H9 (cell line): ENCODE data around the gene TMCO4. TPM values are rescaled to one million over a fixed set of nuclear protein-coding genes. Genes with fewer than 3 reads are reported as not detected.

Experiments used
- DNase-seq: peaks from one replicate; pipeline ENCODE4 v3.0.0-alpha.2; 2017
- H2AFZ ChIP-seq: one replicate; pipeline ENCODE4 v1.6.1; 2013; ENCODE audit warnings: mild to moderate bottlenecking, low read length, control low read depth, moderate library complexity
- H2AK5ac ChIP-seq: 2 replicates; pipeline ENCODE4 v1.6.1; 2013; ENCODE audit warnings: low read length, control low read depth, mixed read lengths; ENCODE audit not compliant: insufficient read length
- H2BK120ac ChIP-seq: one replicate; pipeline ENCODE4 v1.6.1; 2013; ENCODE audit warnings: low read depth, mild to moderate bottlenecking, low read length, control low read depth, inconsistent platforms; ENCODE audit not compliant: poor library complexity, severe bottlenecking
- H2BK12ac ChIP-seq: 2 replicates; pipeline ENCODE4 v1.6.1; 2013; ENCODE audit warnings: low read length, control low read depth, mixed read lengths, low read depth; ENCODE audit not compliant: insufficient read length
- H2BK15ac ChIP-seq: 2 replicates; pipeline ENCODE4 v1.6.1; 2013; ENCODE audit warnings: low read depth, low read length, control low read depth
- H2BK20ac ChIP-seq: one replicate; pipeline ENCODE4 v1.6.1; 2013; ENCODE audit warnings: low read depth, mild to moderate bottlenecking, low read length, control low read depth, inconsistent platforms; ENCODE audit not compliant: poor library complexity, severe bottlenecking
- H2BK5ac ChIP-seq: 2 replicates; pipeline ENCODE4 v1.6.1; 2013; ENCODE audit warnings: low read length, control low read depth, mixed read lengths; ENCODE audit not compliant: insufficient read length
- H3K14ac ChIP-seq: 2 replicates; pipeline ENCODE4 v1.6.1; 2013; ENCODE audit warnings: low read length, control low read depth; ENCODE audit not compliant: insufficient read depth
- H3K18ac ChIP-seq: 2 replicates; pipeline ENCODE4 v1.6.1; 2013; ENCODE audit warnings: low read depth, mild to moderate bottlenecking, mixed read lengths, low read length, control low read depth; ENCODE audit not compliant: insufficient read length
- H3K23ac ChIP-seq: 2 replicates; pipeline ENCODE4 v1.6.1; 2013; ENCODE audit warnings: low read length, control low read depth, mixed read lengths, low read depth; ENCODE audit not compliant: insufficient read length
- H3K23me2 ChIP-seq: 2 replicates; pipeline ENCODE4 v1.6.1; 2013; ENCODE audit warnings: low read depth, mild to moderate bottlenecking, mixed read lengths, low read length, control low read depth; ENCODE audit not compliant: insufficient read length, poor library complexity, severe bottlenecking
- H3K27ac ChIP-seq: 2 replicates; pipeline ENCODE4 v1.5.1; 2013; ENCODE audit warnings: low read length, control low read depth, mixed read lengths, low read depth; ENCODE audit not compliant: insufficient read length
- H3K27me3 ChIP-seq: 2 replicates; pipeline ENCODE4 v1.6.1; 2013; ENCODE audit warnings: low read length, control low read depth, inconsistent platforms; ENCODE audit not compliant: insufficient read depth
- H3K4ac ChIP-seq: 2 replicates; pipeline ENCODE4 v1.6.1; 2013; ENCODE audit warnings: low read depth, mild to moderate bottlenecking, control low read depth, inconsistent platforms, low read length, moderate library complexity
- H3K4me1 ChIP-seq: 2 replicates; pipeline ENCODE4 v1.6.1; 2013; ENCODE audit warnings: low read length, control low read depth, inconsistent platforms; ENCODE audit not compliant: insufficient read depth
- H3K4me2 ChIP-seq: 2 replicates; pipeline ENCODE4 v1.6.1; 2013; ENCODE audit warnings: low read length, control low read depth, mixed read lengths; ENCODE audit not compliant: insufficient read length, insufficient read depth
- H3K56ac ChIP-seq: 2 replicates; pipeline ENCODE4 v1.6.1; 2013; ENCODE audit warnings: low read depth, mild to moderate bottlenecking, mixed read lengths, low read length, control low read depth; ENCODE audit not compliant: insufficient read length
- H3K79me1 ChIP-seq: 2 replicates; pipeline ENCODE4 v1.6.1; 2013; ENCODE audit warnings: low read depth, mild to moderate bottlenecking, moderate library complexity, low read length, control low read depth, inconsistent platforms; ENCODE audit not compliant: insufficient read depth, poor library complexity, severe bottlenecking
- H3K79me2 ChIP-seq: 2 replicates; pipeline ENCODE4 v1.6.1; 2013; ENCODE audit warnings: low read length, control low read depth, inconsistent platforms; ENCODE audit not compliant: insufficient read depth
- H3K9ac ChIP-seq: 2 replicates; pipeline ENCODE4 v1.6.1; 2013; ENCODE audit warnings: low read length, control low read depth, mixed read lengths; ENCODE audit not compliant: insufficient read length; ENCODE audit errors: extremely low read depth
- H3K9me3 ChIP-seq: one replicate; pipeline ENCODE4 v1.6.1; 2013; ENCODE audit warnings: low read depth, low read length, inconsistent platforms; ENCODE audit not compliant: control insufficient read depth
- H3T11ph ChIP-seq: one replicate; pipeline ENCODE4 v1.6.1; 2013; ENCODE audit warnings: mild to moderate bottlenecking, low read length, control low read depth, inconsistent platforms
- H4K20me1 ChIP-seq: one replicate; pipeline ENCODE4 v1.6.1; 2013; ENCODE audit not compliant: control insufficient read depth, insufficient read length, insufficient read depth
- H4K5ac ChIP-seq: 2 replicates; pipeline ENCODE4 v1.6.1; 2013; ENCODE audit warnings: low read depth, mild to moderate bottlenecking, mixed read lengths, low read length, control low read depth; ENCODE audit not compliant: insufficient read length
- H4K8ac ChIP-seq: replicated peaks from 2 replicates; pipeline ENCODE4 v1.6.1; 2013; ENCODE audit warnings: low read length, control low read depth, mixed read lengths, low read depth; ENCODE audit not compliant: insufficient read length
- H4K91ac ChIP-seq: 2 replicates; pipeline ENCODE4 v1.6.1; 2013; ENCODE audit warnings: low read depth, mild to moderate bottlenecking, moderate library complexity, mixed read lengths, low read length, control low read depth; ENCODE audit not compliant: insufficient read length
- H3K27ac Mint-ChIP-seq, 3 experiments: 2 replicates in 2 of 3; 3 replicates in 1 of 3; pipeline ENCODE4 v1.8.0; 2020 to 2021; ENCODE audit warnings: mixed read lengths in 3 of 3, mild to moderate bottlenecking in 1 of 3, moderate library complexity in 1 of 3
- H3K27me3 Mint-ChIP-seq: 2 replicates; pipeline ENCODE4 v1.8.0; 2021; ENCODE audit warnings: low read depth, mild to moderate bottlenecking, moderate library complexity, mixed read lengths
- H3K36me3 Mint-ChIP-seq, 3 experiments: 2 replicates in 2 of 3; 3 replicates in 1 of 3; pipeline ENCODE4 v1.8.0; 2020 to 2021; ENCODE audit warnings: low read depth in 3 of 3, mixed read lengths in 3 of 3; ENCODE audit not compliant: insufficient read depth in 1 of 3
- H3K4me1 Mint-ChIP-seq, 2 experiments: 2 replicates each; pipeline ENCODE4 v1.8.0; 2020; ENCODE audit warnings: mixed read lengths in 2 of 2
- H3K4me3 Mint-ChIP-seq, 2 experiments: 2 replicates in 1 of 2; 3 replicates in 1 of 2; pipeline ENCODE4 v1.8.0; 2020 to 2021; ENCODE audit warnings: mild to moderate bottlenecking in 2 of 2, mixed read lengths in 2 of 2, moderate library complexity in 1 of 2
- H3K9me3 Mint-ChIP-seq, 2 experiments: 2 replicates in 1 of 2; 3 replicates in 1 of 2; pipeline ENCODE4 v1.8.0; 2020; ENCODE audit warnings: mild to moderate bottlenecking in 2 of 2, mixed read lengths in 2 of 2, moderate library complexity in 1 of 2
- WGBS: extraction: QIAGEN DNeasy Blood & Tissue Kit; methylation state at CpG from one replicate; pipeline ENCODE4 v1.1.7; 2013; ENCODE audit warnings: missing lambda C conversion rate, low lambda C conversion rate, mixed read lengths; ENCODE audit not compliant: insufficient read length; ENCODE audit errors: extremely low coverage; 5-methylcytosine and 5-hydroxymethylcytosine counted together
- total RNA-seq: library from RNA; stranded (reverse); gene quantifications from 2 replicates; pipeline ENCODE4 v1.2.1, GENCODE V29; 2021
- TF ChIP-seq, protein P1 (sequence below): fragments of 200-600 bp; sonication (generic); conservative IDR thresholded peaks from 3 replicates; pipeline ENCODE4 v1.8.0; 2021; ENCODE audit warnings: antibody characterized with exemption, mild to moderate bottlenecking

The TMCO4 gene
- total RNA-seq, 1 experiment from 2014 or later: 4.0 TPM

DNA sequence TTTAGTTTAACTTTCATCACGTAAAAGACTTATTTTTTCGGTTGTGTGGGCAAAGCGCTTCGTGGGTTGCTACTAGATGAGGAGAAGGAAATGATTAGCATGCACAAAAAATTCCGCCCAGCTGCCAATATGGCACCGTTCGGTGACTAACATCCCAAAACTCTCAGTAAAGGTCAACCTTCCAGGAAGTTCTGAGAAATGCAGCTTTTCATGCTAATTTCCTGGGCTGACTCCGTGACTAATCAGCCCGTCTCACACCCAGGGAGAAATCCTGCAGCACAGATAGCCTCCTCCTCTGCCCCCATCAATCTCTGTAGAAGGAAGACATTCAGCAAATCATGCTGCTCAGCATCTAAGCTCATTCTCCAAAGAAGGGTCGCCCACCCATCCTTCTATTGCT lies 34.1 kb downstream of the TMCO4 start:
- Histone ChIP-seq H3K4me1 (peaks cover 6% of the 10 kb centered on the region; the same call in 1 of the 2 replicates), H3K79me1 (no peaks in the 10 kb centered on the region), H2BK15ac (no peak overlapping the region), H2BK5ac (no peak overlapping the region), H2BK20ac (no peak overlapping the region), H2BK120ac (no peak overlapping the region), H3K79me2 (no peaks in the 10 kb centered on the region), H3K23me2 (no peaks in the 10 kb centered on the region), H3K27me3 (no peaks in the 10 kb centered on the region), H3K4me2 (no peak overlapping the region), H3T11ph (no peak overlapping the region), H4K8ac (no peak overlapping the region), H4K91ac (no peak overlapping the region), H3K14ac (no peak overlapping the region; the same call in 1 of the 2 replicates), H4K20me1 (peaks cover 2% of the 10 kb centered on the region), H3K9me3 (no peaks in the 10 kb centered on the region), H3K56ac (no peak overlapping the region), H3K23ac (no peak overlapping the region), H3K18ac (no peak overlapping the region), H3K27ac (no peak overlapping the region), H3K4ac (no peak overlapping the region), H2AFZ (no peak overlapping the region), H2BK12ac (no peak overlapping the region), H3K9ac (no peak overlapping the region), H4K5ac (no peak overlapping the region), H2AK5ac (no peak overlapping the region)
- no peak overlapping the region for H3K27ac Mint-ChIP-seq
- no peak for DNase-seq
- H3K4me3 Mint-ChIP-seq: no peak overlapping the region
- H3K9me3 Mint-ChIP-seq: no peaks in the 10 kb centered on the region
- peaks cover 26 to 34% of the 10 kb centered on the region in 2 experiments for H3K4me1 Mint-ChIP-seq
- H3K27me3 Mint-ChIP-seq: peaks cover 14% of the 10 kb centered on the region
- TF ChIP-seq, protein P1, sequence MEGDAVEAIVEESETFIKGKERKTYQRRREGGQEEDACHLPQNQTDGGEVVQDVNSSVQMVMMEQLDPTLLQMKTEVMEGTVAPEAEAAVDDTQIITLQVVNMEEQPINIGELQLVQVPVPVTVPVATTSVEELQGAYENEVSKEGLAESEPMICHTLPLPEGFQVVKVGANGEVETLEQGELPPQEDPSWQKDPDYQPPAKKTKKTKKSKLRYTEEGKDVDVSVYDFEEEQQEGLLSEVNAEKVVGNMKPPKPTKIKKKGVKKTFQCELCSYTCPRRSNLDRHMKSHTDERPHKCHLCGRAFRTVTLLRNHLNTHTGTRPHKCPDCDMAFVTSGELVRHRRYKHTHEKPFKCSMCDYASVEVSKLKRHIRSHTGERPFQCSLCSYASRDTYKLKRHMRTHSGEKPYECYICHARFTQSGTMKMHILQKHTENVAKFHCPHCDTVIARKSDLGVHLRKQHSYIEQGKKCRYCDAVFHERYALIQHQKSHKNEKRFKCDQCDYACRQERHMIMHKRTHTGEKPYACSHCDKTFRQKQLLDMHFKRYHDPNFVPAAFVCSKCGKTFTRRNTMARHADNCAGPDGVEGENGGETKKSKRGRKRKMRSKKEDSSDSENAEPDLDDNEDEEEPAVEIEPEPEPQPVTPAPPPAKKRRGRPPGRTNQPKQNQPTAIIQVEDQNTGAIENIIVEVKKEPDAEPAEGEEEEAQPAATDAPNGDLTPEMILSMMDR: no peak
- no peaks in the 10 kb centered on the region for H3K36me3 Mint-ChIP-seq
- WGBS: no CpG with 5 or more reads among the region's 10 CpGs
